CD14-positive monocyte (primary cell): ENCODE results near the gene EP400. TPM values are rescaled to one million over a fixed set of nuclear protein-coding genes. Genes with fewer than 3 reads are reported as not detected.
"Not testable (repeated sequence)": the region's sequence is repeated elsewhere in the genome, so short reads cannot be mapped to it uniquely, and the experiment has no call there.

Source experiments
- DNase-seq, 3 donors: peaks; one replicate each; pipeline ENCODE4 v3.0.0-alpha.2; 2011 to 2022
- H2AFZ ChIP-seq: 2 replicates; pipeline ENCODE4 v1.6.0; 2012; ENCODE audit warnings: mild to moderate bottlenecking, low read depth, low read length, inconsistent platforms; ENCODE audit not compliant: insufficient read depth, poor library complexity, severe bottlenecking
- H3K27ac ChIP-seq, 2 donors: 1 replicate in 1 of 2; 2 replicates in 1 of 2; pipeline ENCODE4 v1.5.1; 2012 to 2013; ENCODE audit warnings: low read length in 2 of 2, control low read depth in 1 of 2, inconsistent platforms in 1 of 2, low read depth in 1 of 2, mild to moderate bottlenecking in 1 of 2
- H3K27me3 ChIP-seq, 2 donors: one replicate each; pipeline versions ENCODE4 v1.6.0 to v1.6.1; 2011 to 2013; ENCODE audit warnings: low read length in 2 of 2; ENCODE audit not compliant: control insufficient read depth in 2 of 2, insufficient read depth in 2 of 2
- H3K36me3 ChIP-seq, 2 donors: replicated peaks in 1 of 2; 1 replicate in 1 of 2; 2 replicates in 1 of 2; pipeline versions ENCODE4 v1.5.1 to v1.6.1; 2012 to 2013; ENCODE audit warnings: low read length in 2 of 2, control low read depth in 1 of 2, inconsistent platforms in 1 of 2, mild to moderate bottlenecking in 1 of 2; ENCODE audit not compliant: insufficient read depth in 2 of 2, control insufficient read depth in 1 of 2
- H3K4me1 ChIP-seq, 2 donors: 1 replicate in 1 of 2; 2 replicates in 1 of 2; pipeline versions ENCODE4 v1.5.1 to v1.6.1; 2012 to 2013; ENCODE audit warnings: low read length in 2 of 2, control low read depth in 1 of 2, inconsistent platforms in 1 of 2, mild to moderate bottlenecking in 1 of 2, moderate library complexity in 1 of 2; ENCODE audit not compliant: insufficient read depth in 2 of 2, control insufficient read depth in 1 of 2
- H3K4me2 ChIP-seq: replicated peaks from 2 replicates; pipeline ENCODE3; 2012; ENCODE audit warnings: low read length, moderate library complexity, mild to moderate bottlenecking; ENCODE audit not compliant: poor library complexity, severe bottlenecking; ENCODE audit errors: extremely low read depth
- H3K4me3 ChIP-seq, 3 experiments: fragments of 200-600 bp in 1 of 3; sonication (generic) in 1 of 3; replicated peaks in 1 of 3; 1 replicate in 2 of 3; 2 replicates in 1 of 3; pipeline ENCODE4 v1.5.1; 2011 to 2013; ENCODE audit warnings: low read length in 3 of 3, mild to moderate bottlenecking in 3 of 3, control low read depth in 2 of 3, low read depth in 2 of 3, inconsistent platforms in 1 of 3, moderate library complexity in 1 of 3
- H3K79me2 ChIP-seq: 2 replicates; pipeline ENCODE4 v1.6.0; 2012; ENCODE audit warnings: mild to moderate bottlenecking, control low read depth, inconsistent platforms, low read length, moderate library complexity; ENCODE audit not compliant: insufficient read depth
- H3K9ac ChIP-seq: 2 replicates; pipeline ENCODE4 v1.6.0; 2017; ENCODE audit warnings: low read length, mild to moderate bottlenecking; ENCODE audit not compliant: insufficient read depth, poor library complexity, severe bottlenecking
- H3K9me3 ChIP-seq, 2 donors: replicated peaks in 1 of 2; 1 replicate in 1 of 2; 2 replicates in 1 of 2; pipeline versions ENCODE4 v1.5.1 to v1.6.1; 2012 to 2013; ENCODE audit warnings: low read length in 2 of 2, control low read depth in 1 of 2; ENCODE audit not compliant: control insufficient read depth in 1 of 2, insufficient read depth in 1 of 2
- H4K20me1 ChIP-seq: 2 replicates; pipeline ENCODE4 v1.6.0; 2012; ENCODE audit warnings: mild to moderate bottlenecking, low read length, control low read depth, moderate library complexity; ENCODE audit not compliant: insufficient read depth
- H3K27ac Mint-ChIP-seq, 7 donors: one replicate each; pipeline ENCODE4 v1.8.0; 2020; ENCODE audit warnings: mild to moderate bottlenecking in 7 of 7, mixed read lengths in 7 of 7, moderate library complexity in 6 of 7, inconsistent platforms in 2 of 7
- H3K27me3 Mint-ChIP-seq, 3 donors: one replicate each; pipeline ENCODE4 v1.8.0; 2021 to 2022; ENCODE audit warnings: low read depth in 3 of 3, mild to moderate bottlenecking in 3 of 3, mixed read lengths in 3 of 3, moderate library complexity in 3 of 3, inconsistent platforms in 1 of 3
- H3K36me3 Mint-ChIP-seq, 2 donors: one replicate each; pipeline ENCODE4 v1.8.0; 2020; ENCODE audit warnings: mixed read lengths in 2 of 2, inconsistent platforms in 1 of 2, mild to moderate bottlenecking in 1 of 2
- H3K4me1 Mint-ChIP-seq: one replicate; pipeline ENCODE4 v1.8.0; 2020; ENCODE audit warnings: mild to moderate bottlenecking, mixed read lengths
- H3K4me3 Mint-ChIP-seq, 2 donors: one replicate each; pipeline ENCODE4 v1.8.0; 2020; ENCODE audit warnings: mild to moderate bottlenecking in 2 of 2, mixed read lengths in 2 of 2, moderate library complexity in 1 of 2
- H3K9me3 Mint-ChIP-seq, 7 donors: one replicate each; pipeline ENCODE4 v1.8.0; 2020 to 2022; ENCODE audit warnings: mixed read lengths in 7 of 7, mild to moderate bottlenecking in 6 of 7, moderate library complexity in 6 of 7, inconsistent platforms in 2 of 7
- CTCF ChIP-seq: fragments of 200-600 bp; IDR thresholded peaks from one replicate; pipeline ENCODE4 v1.8.0; 2022; ENCODE audit warnings: antibody characterized with exemption, mild to moderate bottlenecking
- WGBS: methylation state at CpG from one replicate; pipeline ENCODE4 v1.1.5; 2013; ENCODE audit warnings: missing lambda C conversion rate; ENCODE audit not compliant: insufficient coverage; 5-methylcytosine and 5-hydroxymethylcytosine counted together
- intact Hi-C, 2 donors: fragments of 100-400 bp; cut with micrococcal nuclease; formaldehyde crosslinking; loops; one replicate each; pipeline versions ENCODE4 v1.15.0 to v1.15.1; 2023
- polyA plus RNA-seq, 3 donors: library from polyadenylated mRNA; depleted of rRNA in 1 of 3; unstranded in 2 of 3; stranded (reverse) in 1 of 3; fragments of 300-500 nt in 2 of 3; fragments of >200 nt in 1 of 3; fragmentation: Illumina TruSeq in 2 of 3; gene quantifications; 1 replicate in 2 of 3; 2 replicates in 1 of 3; pipeline ENCODE4 v1.2.3, GENCODE V29; 2012 to 2021

Gene EP400
- polyA plus RNA-seq, 3 donors = 0.65 to 12.1 (median 0.81) TPM

GRCh38 chr12:132102297-132102696, 152.6 kb downstream of the EP400 start:
- no peak for TF ChIP-seq CTCF
- Histone ChIP-seq H3K79me2 (no peaks in the 10 kb centered on the region), H3K9me3 (no peaks in the 10 kb centered on the region), H3K4me3 (no peak overlapping the region), H3K4me1 (no peaks in the 10 kb centered on the region), H3K9ac (no peak overlapping the region), H2AFZ (no peak overlapping the region), H3K4me2 (no peak overlapping the region), H3K36me3 (peaks cover 2 to 33% of the 10 kb centered on the region in 2 donors), H4K20me1 (no peaks in the 10 kb centered on the region), H3K27me3 (no peaks in the 10 kb centered on the region), H3K27ac (no peak overlapping the region)
- intact Hi-C loops = no loop called here
- H3K9me3 Mint-ChIP-seq = no peaks in the 10 kb centered on the region
- no peaks in the 10 kb centered on the region for H3K27me3 Mint-ChIP-seq
- H3K4me3 Mint-ChIP-seq = no peak overlapping the region
- H3K36me3 Mint-ChIP-seq = peaks cover 28 to 44% of the 10 kb centered on the region in 2 donors
- no peaks in the 10 kb centered on the region for H3K4me1 Mint-ChIP-seq
- H3K27ac Mint-ChIP-seq = peak overlapping the region in 1 of 7 donors; percentile 19
- 98% methylated on average over 5 of the region's 9 CpGs for WGBS
- DNase-seq = no peak

DNA sequence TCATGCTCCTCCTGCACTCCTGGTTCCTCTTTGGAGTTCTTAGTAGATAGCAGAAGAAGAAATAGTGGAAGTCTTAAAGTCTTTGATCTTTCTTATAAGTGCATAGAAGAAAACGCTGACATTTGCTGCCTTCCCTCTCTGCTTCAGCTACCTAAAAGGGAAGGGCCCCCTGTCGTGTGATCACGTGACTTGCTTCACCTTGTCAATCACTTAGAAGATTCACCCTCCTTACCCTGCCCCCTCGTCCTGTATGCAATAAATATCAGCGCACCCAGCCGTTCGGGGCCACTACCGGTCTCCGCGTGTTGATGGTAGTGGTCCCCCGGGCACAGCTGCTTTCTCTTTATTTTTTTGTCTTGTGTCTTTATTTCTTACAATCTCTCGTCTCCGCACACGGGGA, 153.3 kb downstream of the EP400 start:
- H3K4me3 Mint-ChIP-seq, H3K9me3 Mint-ChIP-seq, H3K9ac ChIP-seq, DNase-seq, H3K4me2 ChIP-seq, H3K79me2 ChIP-seq, H3K27me3 ChIP-seq, H2AFZ ChIP-seq, H3K27ac ChIP-seq, H3K4me1 ChIP-seq, H3K27me3 Mint-ChIP-seq, H3K4me3 ChIP-seq, H3K9me3 ChIP-seq, H3K4me1 Mint-ChIP-seq, H4K20me1 ChIP-seq, intact Hi-C loops, H3K27ac Mint-ChIP-seq: not testable (repeated sequence)
- 92% methylated on average over 8 of the region's 14 CpGs for WGBS
- peaks cover 0 to 34% of the 10 kb centered on the region in 2 donors for H3K36me3 ChIP-seq
- H3K36me3 Mint-ChIP-seq = peaks cover 24 to 43% of the 10 kb centered on the region in 2 donors
